ENCODE measurements around the gene EDEM3.
A peak's percentile ranks its signal among the peaks of the same experiment; 100 is the strongest.
"Not testable (repeated sequence)": the region's sequence is repeated elsewhere in the genome, so short reads cannot be mapped to it uniquely, and the experiment has no call there.

EDEM3 gene

GRCh38 chr1:184767591-184767990 lies 12.9 kb upstream of the EDEM3 start:
- no peak for DNase-seq

- DNase-seq = no peak
Measured at GRCh38 chr1:184764483-184764882, 9.8 kb upstream of the EDEM3 start.

GRCh38 chr1:184763520-184763919 lies 8.9 kb upstream of the EDEM3 start:
- DNase-seq = not testable (repeated sequence)

- DNase-seq = no peak
Measured at GRCh38 chr1:184761969-184762485, 7.4 kb upstream of the EDEM3 start.

GRCh38 chr1:184759651-184760050 lies 5.0 kb upstream of the EDEM3 start:
- DNase-seq = no peak

GRCh38 chr1:184759112-184759511 lies 4.5 kb upstream of the EDEM3 start:
- DNase-seq = no peak

- no peak for DNase-seq
Measured at GRCh38 chr1:184757891-184758290, 3.2 kb upstream of the EDEM3 start.

GRCh38 chr1:184757406-184757805 lies 2.7 kb upstream of the EDEM3 start:
- no peak for DNase-seq

GRCh38 chr1:184755226-184756065 lies 788 bp upstream of the EDEM3 start:
- peak; percentile 24 for DNase-seq

- peak; percentile 57 for DNase-seq
Measured at GRCh38 chr1:184753608-184754475, 816 bp downstream of the EDEM3 start.

- no peak for DNase-seq
Measured at GRCh38 chr1:184753117-184753516, 1.5 kb downstream of the EDEM3 start.

GRCh38 chr1:184752656-184753055 lies 2.0 kb downstream of the EDEM3 start:
- DNase-seq = no peak

GRCh38 chr1:184748740-184749139 lies 5.9 kb downstream of the EDEM3 start:
- DNase-seq = no peak

GRCh38 chr1:184747089-184747955 lies 7.3 kb downstream of the EDEM3 start:
- DNase-seq = no peak

- DNase-seq = no peak
Measured at GRCh38 chr1:184745929-184746638, 8.6 kb downstream of the EDEM3 start.

GRCh38 chr1:184745110-184745509 lies 9.5 kb downstream of the EDEM3 start:
- no peak for DNase-seq

GRCh38 chr1:184743062-184743756 lies 11.4 kb downstream of the EDEM3 start:
- no peak for DNase-seq

- DNase-seq = no peak
Measured at GRCh38 chr1:184740344-184740743, 14.3 kb downstream of the EDEM3 start.

GRCh38 chr1:184739796-184740195 lies 14.9 kb downstream of the EDEM3 start:
- no peak for DNase-seq

- no peak for DNase-seq
Measured at GRCh38 chr1:184739070-184739469, 15.6 kb downstream of the EDEM3 start.

GRCh38 chr1:184734980-184735379 lies 19.7 kb downstream of the EDEM3 start:
- DNase-seq = no peak

All from stimulated activated CD4-positive, alpha-beta T cell treated with anti-CD3 and anti-CD28 coated beads, Interleukin-15, amount 100 ng/mL, for 24 hours (primary cell).